Activated CD4-positive, alpha-beta T cell treated with anti-CD3 and anti-CD28 coated beads, Interleukin-10, Interleukin-2, amounts not matched to agents 100 ng/mL and 50 ng/mL, durations not matched to agents 16 hours and 8 hours (primary cell): ENCODE data around the gene BMP5.

ENCODE experiments used
- DNase-seq: peaks from one replicate; pipeline ENCODE4 v3.0.0-alpha.2; 2020

The BMP5 gene

GRCh38 chr6:55705451-55706440, 169.6 kb downstream of the BMP5 start:
- no peak for DNase-seq

- DNase-seq, result peak; percentile 1
Observed at GRCh38 chr6:55704421-55704820, 171.0 kb downstream of the BMP5 start.
